Liver (tissue), 9 donors: Measurements from ENCODE around the gene HOXB4. TPM values are rescaled to one million over a fixed set of nuclear protein-coding genes. Genes with fewer than 3 reads are reported as not detected.

Source experiments
- DNase-seq: peaks from one replicate; pipeline ENCODE4 v3.0.0-alpha.2; 2017; ENCODE audit warnings: low spot score
- H3K27ac ChIP-seq, 2 donors: one replicate each; pipeline ENCODE4 v1.7.0; 2013; ENCODE audit warnings: inconsistent platforms in 2 of 2, low read length in 2 of 2, control low read depth in 1 of 2, low read depth in 1 of 2, mild to moderate bottlenecking in 1 of 2
- H3K27me3 ChIP-seq, 4 donors: one replicate each; pipeline versions ENCODE4 v1.6.1 to v1.7.0; 2013; ENCODE audit warnings: low read length in 3 of 4, inconsistent platforms in 1 of 4, mild to moderate bottlenecking in 1 of 4, moderate library complexity in 1 of 4; ENCODE audit not compliant: control insufficient read depth in 4 of 4, insufficient read depth in 4 of 4
- H3K36me3 ChIP-seq, 4 donors: one replicate each; pipeline versions ENCODE4 v1.6.1 to v1.7.0; 2013; ENCODE audit warnings: low read length in 3 of 4, mild to moderate bottlenecking in 3 of 4, low read depth in 1 of 4, moderate library complexity in 1 of 4; ENCODE audit not compliant: control insufficient read depth in 4 of 4, insufficient read depth in 3 of 4
- H3K4me1 ChIP-seq, 4 donors: one replicate each; pipeline versions ENCODE4 v1.6.1 to v1.7.0; 2013; ENCODE audit warnings: low read length in 3 of 4, mild to moderate bottlenecking in 3 of 4, moderate library complexity in 1 of 4; ENCODE audit not compliant: control insufficient read depth in 4 of 4, insufficient read depth in 4 of 4
- H3K4me3 ChIP-seq, 3 donors: one replicate each; pipeline versions ENCODE4 v1.6.1 to v1.7.0; 2013; ENCODE audit warnings: low read length in 3 of 3, control low read depth in 1 of 3, low read depth in 1 of 3, mild to moderate bottlenecking in 1 of 3
- H3K9ac ChIP-seq, 2 donors: one replicate each; pipeline ENCODE4 v1.7.0; 2013; ENCODE audit warnings: low read length in 2 of 2, mild to moderate bottlenecking in 2 of 2, moderate library complexity in 2 of 2, control low read depth in 1 of 2, low read depth in 1 of 2
- H3K9me3 ChIP-seq, 4 donors: one replicate each; pipeline versions ENCODE4 v1.6.1 to v1.7.0; 2013; ENCODE audit warnings: low read length in 3 of 4; ENCODE audit not compliant: control insufficient read depth in 4 of 4
- ATF3 ChIP-seq: IDR thresholded peaks from 2 replicates; pipeline ENCODE4 v1.6.1; 2016; ENCODE audit warnings: antibody characterized with exemption
- CTCF ChIP-seq: fragments of 150-350 bp; IDR thresholded peaks from 2 replicates; pipeline ENCODE4 v1.5.1; 2017; ENCODE audit warnings: improper control_type of control experiment, low read depth, low read length; ENCODE audit not compliant: missing input control
- EGR1 ChIP-seq, 2 donors: IDR thresholded peaks; 2 replicates each; pipeline ENCODE4 v1.6.1; 2016 to 2018; ENCODE audit warnings: antibody characterized with exemption in 2 of 2, low read depth in 2 of 2
- FOXA2 ChIP-seq: IDR thresholded peaks from 2 replicates; pipeline ENCODE4 v1.6.1; 2016; ENCODE audit warnings: antibody characterized with exemption
- GABPA ChIP-seq, 2 donors: IDR thresholded peaks in 1 of 2; conservative IDR thresholded peaks in 1 of 2; 2 replicates each; pipeline ENCODE4 v1.6.1; 2016; ENCODE audit warnings: antibody characterized with exemption in 2 of 2, mild to moderate bottlenecking in 1 of 2, moderate library complexity in 1 of 2
- HNF4A ChIP-seq, 2 donors: conservative IDR thresholded peaks; 2 replicates each; pipeline ENCODE4 v1.6.1; 2016; ENCODE audit warnings: antibody characterized with exemption in 2 of 2, mild to moderate bottlenecking in 2 of 2
- HNF4G ChIP-seq: IDR thresholded peaks from 2 replicates; pipeline ENCODE4 v1.6.1; 2016; ENCODE audit warnings: antibody characterized with exemption
- JUND ChIP-seq, 2 donors: IDR thresholded peaks; 2 replicates each; pipeline ENCODE4 v1.6.1; 2016; ENCODE audit warnings: antibody characterized with exemption in 2 of 2
- MAX ChIP-seq: IDR thresholded peaks from 2 replicates; pipeline ENCODE4 v1.6.1; 2016; ENCODE audit warnings: antibody characterized with exemption
- NR2F2 ChIP-seq: IDR thresholded peaks from 2 replicates; pipeline ENCODE4 v1.6.1; 2016; ENCODE audit warnings: antibody characterized with exemption
- RAD21 ChIP-seq, 2 donors: IDR thresholded peaks; 2 replicates each; pipeline ENCODE4 v1.6.1; 2016; ENCODE audit warnings: antibody characterized with exemption in 2 of 2, mild to moderate bottlenecking in 2 of 2
- REST ChIP-seq: IDR thresholded peaks from 2 replicates; pipeline ENCODE4 v1.6.1; 2016; ENCODE audit warnings: antibody characterized with exemption, mild to moderate bottlenecking
- RXRA ChIP-seq, 2 donors: IDR thresholded peaks; 2 replicates each; pipeline ENCODE4 v1.6.1; 2017 to 2018; ENCODE audit warnings: antibody characterized with exemption in 2 of 2, mild to moderate bottlenecking in 1 of 2
- SP1 ChIP-seq: IDR thresholded peaks from 2 replicates; pipeline ENCODE4 v1.6.1; 2018; ENCODE audit warnings: antibody characterized with exemption, mild to moderate bottlenecking
- TAF1 ChIP-seq: conservative IDR thresholded peaks from 2 replicates; pipeline ENCODE4 v1.6.1; 2016; ENCODE audit warnings: antibody characterized with exemption, mild to moderate bottlenecking
- YY1 ChIP-seq: IDR thresholded peaks from 2 replicates; pipeline ENCODE4 v1.6.1; 2016; ENCODE audit warnings: antibody characterized with exemption, mild to moderate bottlenecking
- ZBTB33 ChIP-seq: IDR thresholded peaks from 2 replicates; pipeline ENCODE4 v1.6.1; 2016; ENCODE audit warnings: antibody characterized with exemption
- WGBS: extraction: QIAGEN DNeasy Blood & Tissue Kit; methylation state at CpG from one replicate; pipeline ENCODE4 v1.1.7; 2013; 5-methylcytosine and 5-hydroxymethylcytosine counted together
- polyA plus RNA-seq, 2 donors: library from polyadenylated mRNA; stranded (reverse) in 1 of 2; unstranded in 1 of 2; fragments of 200-250 nt in 1 of 2; fragments of >200 nt in 1 of 2; fragmentation: Nextera tagmentation in 1 of 2; extraction: Ambion mirVana in 1 of 2; gene quantifications; one replicate each; pipeline versions ENCODE4 v1.2.1 to v1.2.3, GENCODE V29; 2013 to 2015
- total RNA-seq, 2 donors: library from RNA; depleted of rRNA; stranded (reverse); fragments of >200 nt; gene quantifications; one replicate each; pipeline ENCODE4 v1.2.3, GENCODE V29; 2014
- donor health status: healthy.
- donor health status: healthy.
- donor health status: healthy.
- donor health status: healthy.
- donor health status: healthy.

HOXB4 gene
- total and polyA plus RNA-seq, 4 donors, result 0.19 to 0.75 (median 0.50) TPM

- no peaks in the 10 kb centered on the region for H3K36me3 ChIP-seq
- H3K4me1 ChIP-seq, result no peaks in the 10 kb centered on the region
- H3K9me3 ChIP-seq, result no peaks in the 10 kb centered on the region
- H3K27me3 ChIP-seq, result peaks cover 0 to 9% (median 3%) of the 10 kb centered on the region in 4 donors
- H3K9ac ChIP-seq, result no peak overlapping the region
- DNase-seq, result no peak
- no peak overlapping the region for H3K4me3 ChIP-seq
- no peak overlapping the region for H3K27ac ChIP-seq
- TF ChIP-seq FOXA2 (no peak), SP1 (no peak), TAF1 (no peak), HNF4G (no peak), MAX (no peak), HNF4A (conservative IDR thresholded peaks at IDR 0.05) (no peak), JUND (IDR thresholded peaks at IDR 0.05) (no peak), RAD21 (IDR thresholded peaks at IDR 0.05) (no peak), EGR1 (IDR thresholded peaks at IDR 0.05; ENCODE audit: low read depth in 2 of 2) (no peak), RXRA (IDR thresholded peaks at IDR 0.05) (no peak)
- 40% methylated on average over 1 of the region's 1 CpG for WGBS
Observed at GRCh38 chr17:48553826-48554225, 24.3 kb downstream of the HOXB4 start.

- Histone ChIP-seq H3K9ac (no peak overlapping the region), H3K9me3 (no peaks in the 10 kb centered on the region), H3K27ac (peak overlapping the region in 1 of 2 donors; percentile 19), H3K4me1 (no peaks in the 10 kb centered on the region), H3K4me3 (no peak overlapping the region), H3K27me3 (peaks cover 0 to 9% (median 1%) of the 10 kb centered on the region in 4 donors), H3K36me3 (no peaks in the 10 kb centered on the region)
- DNase-seq, result no peak
- TF ChIP-seq MAX (no peak), NR2F2 (no peak), RXRA (IDR thresholded peaks at IDR 0.05) (no peak), CTCF (no peak), ZBTB33 (no peak), ATF3 (no peak), REST (no peak), GABPA (IDR thresholded peaks at IDR 0.05 in 1 of 2, conservative IDR thresholded peaks at IDR 0.05 in 1 of 2) (no peak), YY1 (no peak), JUND (IDR thresholded peaks at IDR 0.05) (no peak), RAD21 (IDR thresholded peaks at IDR 0.05) (no peak), TAF1 (no peak), HNF4A (conservative IDR thresholded peaks at IDR 0.05) (no peak), EGR1 (IDR thresholded peaks at IDR 0.05; ENCODE audit: low read depth in 2 of 2) (no peak)
- 25% methylated on average over 5 of the region's 5 CpGs for WGBS
Observed at GRCh38 chr17:48553190-48553547, 25.0 kb downstream of the HOXB4 start.
